ENCODE results near the gene FAM24A.

Gene FAM24A

GRCh38 chr10:122931088-122931906 is 20.9 kb downstream of the FAM24A start:
- DNase-seq, result no peak

- DNase-seq, result no peak
Measured at GRCh38 chr10:122939133-122939855, 28.9 kb downstream of the FAM24A start.

- DNase-seq, result no peak
Measured at GRCh38 chr10:122939856-122940543, 29.6 kb downstream of the FAM24A start.

DNA sequence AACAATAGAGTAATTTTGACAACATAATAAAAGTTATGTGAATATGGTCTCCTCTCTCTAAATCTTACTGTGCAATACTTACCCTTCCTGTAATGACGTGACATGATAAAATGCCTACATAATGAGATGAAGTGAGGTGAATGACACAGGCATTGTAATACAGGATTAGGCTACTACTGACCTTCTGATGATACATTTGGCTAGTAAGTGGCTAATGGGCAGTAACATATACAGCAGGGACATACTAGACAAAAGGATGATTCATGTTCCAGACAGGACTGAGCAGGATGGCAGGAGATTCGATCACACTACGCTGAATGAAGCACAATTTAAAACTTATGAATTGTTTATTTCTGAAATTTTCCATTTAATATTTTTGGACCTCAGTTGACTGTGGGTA is 38.9 kb downstream of the FAM24A start:
- no peak for DNase-seq

GRCh38 chr10:122953902-122954730 is 43.7 kb downstream of the FAM24A start, which contains the start of gene C10orf88:
Gene C10orf88 (minus strand): TSS chr10:122954227. CDS start chr10:122954178, 49 bp downstream.
- peak; percentile 98 for DNase-seq

- no peak for DNase-seq
Measured at GRCh38 chr10:122954731-122955050, 44.3 kb downstream of the FAM24A start.

DNA sequence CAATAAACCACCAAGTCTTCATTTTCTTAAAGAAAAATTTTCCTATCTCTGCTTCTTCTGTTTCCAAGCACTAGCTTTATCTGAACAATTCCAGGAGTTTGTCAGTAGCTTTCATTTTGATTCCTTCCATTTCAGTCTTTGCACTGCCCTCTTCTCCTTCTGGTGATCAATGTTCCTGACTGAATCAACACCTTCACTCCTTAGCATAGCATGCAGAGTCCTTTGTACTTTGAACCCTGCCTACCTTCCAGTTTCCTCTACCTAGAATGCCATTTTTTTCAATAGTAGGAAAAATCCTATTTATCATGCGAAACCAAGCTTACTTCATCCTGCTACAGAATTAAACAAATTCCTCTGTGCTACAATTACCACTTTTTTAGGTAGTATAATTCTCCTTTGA is 45.5 kb downstream of the FAM24A start:
- DNase-seq, result no peak

DNA sequence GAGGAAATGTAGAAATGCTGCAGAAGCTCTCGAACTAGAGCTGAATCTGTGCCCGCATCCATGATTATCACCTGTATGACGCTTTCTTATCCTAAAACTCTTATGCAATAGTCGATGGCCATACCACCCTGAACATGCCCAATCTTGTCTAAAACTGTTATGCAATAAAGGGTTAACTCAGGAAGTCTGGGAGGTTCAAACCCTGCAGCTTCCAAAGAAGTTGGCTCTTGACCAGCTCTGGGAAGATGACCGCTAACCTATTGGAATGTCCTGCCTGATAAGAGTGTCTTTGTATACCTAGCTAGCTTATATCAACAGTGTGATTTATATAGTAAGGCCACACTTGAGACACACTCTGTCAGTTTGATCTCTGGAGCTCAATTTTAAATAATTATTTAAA is 47.1 kb downstream of the FAM24A start:
- DNase-seq, result no peak

DNA sequence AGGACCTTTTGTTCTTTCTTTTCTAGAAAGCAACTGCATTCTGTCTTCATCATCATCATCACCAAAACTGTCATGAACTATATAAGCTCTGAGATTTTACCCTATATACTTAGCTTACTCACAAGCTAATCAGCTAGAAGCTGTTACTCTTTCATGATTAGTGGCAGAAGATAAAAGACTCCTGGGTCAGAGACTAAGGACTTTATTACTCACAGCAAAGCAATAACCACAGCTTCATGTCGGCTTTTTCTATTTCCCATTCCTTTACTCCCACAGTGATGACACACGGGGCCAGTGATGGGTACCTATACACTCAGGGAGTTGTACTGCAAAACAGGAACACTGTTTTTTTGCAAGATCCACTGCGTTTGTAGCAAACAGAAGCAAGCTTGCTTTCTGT is 52.0 kb downstream of the FAM24A start:
- no peak for DNase-seq
